Esophagus muscularis mucosa (tissue), 4 donors: ENCODE measurements around the gene NOL4. TPM values are rescaled to one million over a fixed set of nuclear protein-coding genes. Genes with fewer than 3 reads are reported as not detected.

Experiments
- DNase-seq: peaks from one replicate; pipeline ENCODE4 v3.0.0-alpha.2; 2017; ENCODE audit errors: extremely low spot score
- H3K27ac ChIP-seq, 4 donors: fragments of 200-600 bp; sonication (generic); replicated peaks in 1 of 4; 1 replicate in 3 of 4; 2 replicates in 1 of 4; pipeline ENCODE4 v1.5.1; 2016 to 2019; ENCODE audit warnings: mild to moderate bottlenecking in 1 of 4
- H3K27me3 ChIP-seq, 4 donors: fragments of 200-600 bp; sonication (generic); one replicate each; pipeline versions ENCODE4 v1.5.1 to v1.6.0; 2016 to 2019
- H3K36me3 ChIP-seq, 4 donors: fragments of 200-600 bp; sonication (generic); one replicate each; pipeline ENCODE4 v1.5.1; 2016 to 2019
- H3K4me1 ChIP-seq, 4 donors: fragments of 200-600 bp; sonication (generic); one replicate each; pipeline ENCODE4 v1.5.1; 2016 to 2019
- H3K4me3 ChIP-seq, 4 donors: fragments of 200-600 bp; sonication (generic); 1 replicate in 2 of 4; 2 replicates in 2 of 4; pipeline ENCODE4 v1.5.1; 2016 to 2019; ENCODE audit warnings: mild to moderate bottlenecking in 4 of 4, moderate library complexity in 1 of 4
- H3K9me3 ChIP-seq, 4 donors: fragments of 200-600 bp; sonication (generic); 1 replicate in 3 of 4; 2 replicates in 1 of 4; pipeline ENCODE4 v1.5.1; 2016 to 2019
- CTCF ChIP-seq, 3 experiments: fragments of 200-600 bp in 2 of 3; fragments of 450-650 bp in 1 of 3; sonication (generic) in 2 of 3; IDR thresholded peaks; one replicate each; pipeline ENCODE4 v1.5.1; 2017 to 2019; ENCODE audit warnings: antibody characterized with exemption in 3 of 3, mild to moderate bottlenecking in 2 of 3, moderate library complexity in 1 of 3
- EP300 ChIP-seq: sonication (generic); formaldehyde crosslinking; IDR thresholded peaks from one replicate; pipeline ENCODE4 v1.6.1; 2017; ENCODE audit warnings: antibody characterized with exemption
- POLR2A ChIP-seq: fragments of 450-650 bp; IDR thresholded peaks from one replicate; pipeline ENCODE4 v1.6.1; 2017; ENCODE audit warnings: antibody characterized with exemption, moderate library complexity, mild to moderate bottlenecking, low read depth
- POLR2AphosphoS5 ChIP-seq, 2 donors: sonication (generic); formaldehyde crosslinking; IDR thresholded peaks; one replicate each; pipeline ENCODE4 v1.6.1; 2017; ENCODE audit warnings: antibody characterized with exemption in 2 of 2
- WGBS: methylation state at CpG from one replicate; pipeline ENCODE4 v1.1.5; 2018; 5-methylcytosine and 5-hydroxymethylcytosine counted together
- intact Hi-C: fragments of 100-400 bp; cut with DNase I; formaldehyde crosslinking; loops from one replicate; pipeline ENCODE4 v1.15.1; 2023
- total RNA-seq, 4 donors: library from RNA; depleted of rRNA; stranded (reverse); fragments of >200 nt; gene quantifications; one replicate each; pipeline versions ENCODE4 v1.1.0 to v1.2.1, GENCODE V29; 2016

NOL4 gene
- total RNA-seq, 4 donors from 2014 or later: not detected

DNA sequence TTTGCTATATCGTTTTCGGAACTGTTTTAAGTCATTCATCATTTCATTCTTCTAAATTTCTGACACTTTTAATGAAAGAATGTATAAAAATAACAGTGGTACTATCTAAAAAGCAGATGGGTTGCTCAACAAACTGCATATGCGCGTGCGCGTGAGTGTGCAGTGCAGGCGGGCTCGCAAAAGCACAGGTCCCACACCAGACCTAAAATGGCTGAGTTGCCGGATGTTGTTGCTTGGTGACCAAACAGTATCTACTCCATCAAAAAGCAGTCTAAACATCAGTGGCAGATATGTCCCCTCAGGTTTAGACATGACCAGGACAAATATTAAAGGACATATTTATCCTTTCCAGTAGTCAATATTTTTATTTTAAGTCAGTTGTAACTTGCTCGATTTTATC lies 5.1 kb downstream of the NOL4 start:
- intact Hi-C loops: no loop called here
- peaks cover 18 to 31% (median 30%) of the 10 kb centered on the region in 4 donors for H3K4me1 ChIP-seq
- 89% methylated on average over 10 of the region's 10 CpGs for WGBS
- H3K27me3 ChIP-seq: peaks cover 6 to 49% (median 21%) of the 10 kb centered on the region in 4 donors
- H3K9me3 ChIP-seq: no peaks in the 10 kb centered on the region
- H3K4me3 ChIP-seq: no peak overlapping the region
- H3K36me3 ChIP-seq: no peaks in the 10 kb centered on the region
- no peak for DNase-seq
- TF ChIP-seq EP300 (no peak), POLR2A (no peak), POLR2AphosphoS5 (IDR thresholded peaks at IDR 0.05) (no peak), CTCF (IDR thresholded peaks at IDR 0.05) (no peak)
- H3K27ac ChIP-seq: no peak overlapping the region

- Histone ChIP-seq H3K36me3 (no peaks in the 10 kb centered on the region), H3K4me3 (no peak overlapping the region), H3K4me1 (no peaks in the 10 kb centered on the region), H3K9me3 (no peaks in the 10 kb centered on the region), H3K27me3 (no peaks in the 10 kb centered on the region), H3K27ac (no peak overlapping the region)
- no peak for DNase-seq
- WGBS: 55% methylated on average over 1 of the region's 1 CpG
- intact Hi-C loops: no loop called here
- no peak for TF ChIP-seq EP300
- no peak for TF ChIP-seq POLR2AphosphoS5 (IDR thresholded peaks at IDR 0.05)
- TF ChIP-seq CTCF (IDR thresholded peaks at IDR 0.05): no peak
- no peak for TF ChIP-seq POLR2A
Measured at GRCh38 chr18:34212511-34212910, 12.2 kb downstream of the NOL4 start.

DNA sequence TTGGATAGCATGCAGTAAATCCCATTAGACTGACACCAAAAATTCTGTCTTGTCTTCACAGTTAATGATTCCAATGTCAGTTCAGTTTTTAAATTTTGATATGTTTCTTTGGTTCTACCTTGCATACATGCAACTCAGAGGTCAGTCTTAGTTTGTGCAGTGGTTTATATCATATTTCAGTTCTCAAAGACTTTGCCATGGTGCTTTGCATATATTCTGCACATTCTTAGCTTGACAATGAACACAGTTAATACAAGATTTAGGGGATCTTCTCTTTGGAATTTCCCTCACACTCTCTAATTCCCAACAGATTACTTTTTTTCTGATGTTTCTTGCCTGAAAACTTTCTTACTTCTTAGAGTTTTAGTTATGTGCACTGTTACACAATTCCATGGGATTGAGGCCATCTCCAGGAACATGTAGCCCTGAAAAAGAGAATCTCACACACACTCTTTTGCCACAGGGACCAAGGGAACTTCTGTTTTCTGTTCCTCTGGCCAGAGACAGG lies 17.3 kb downstream of the NOL4 start:
- no peak for TF ChIP-seq EP300
- no peak for TF ChIP-seq POLR2A
- TF ChIP-seq POLR2AphosphoS5 (IDR thresholded peaks at IDR 0.05): no peak
- TF ChIP-seq CTCF (IDR thresholded peaks at IDR 0.05): no peak
- Histone ChIP-seq H3K9me3 (no peaks in the 10 kb centered on the region), H3K4me1 (no peaks in the 10 kb centered on the region), H3K27ac (no peak overlapping the region), H3K27me3 (no peaks in the 10 kb centered on the region), H3K36me3 (no peaks in the 10 kb centered on the region), H3K4me3 (no peak overlapping the region)
- no peak for DNase-seq
- intact Hi-C loops: no loop called here

- intact Hi-C loops: no loop called here
- H3K4me1 ChIP-seq: no peaks in the 10 kb centered on the region
- H3K36me3 ChIP-seq: no peaks in the 10 kb centered on the region
- 85% methylated on average over 2 of the region's 2 CpGs for WGBS
- no peak overlapping the region for H3K27ac ChIP-seq
- no peaks in the 10 kb centered on the region for H3K9me3 ChIP-seq
- H3K4me3 ChIP-seq: no peak overlapping the region
- TF ChIP-seq CTCF (IDR thresholded peaks at IDR 0.05) (no peak), POLR2AphosphoS5 (IDR thresholded peaks at IDR 0.05) (no peak), EP300 (no peak), POLR2A (no peak)
- DNase-seq: no peak
- H3K27me3 ChIP-seq: no peaks in the 10 kb centered on the region
Measured at GRCh38 chr18:34203866-34204265, 20.8 kb downstream of the NOL4 start.

DNA sequence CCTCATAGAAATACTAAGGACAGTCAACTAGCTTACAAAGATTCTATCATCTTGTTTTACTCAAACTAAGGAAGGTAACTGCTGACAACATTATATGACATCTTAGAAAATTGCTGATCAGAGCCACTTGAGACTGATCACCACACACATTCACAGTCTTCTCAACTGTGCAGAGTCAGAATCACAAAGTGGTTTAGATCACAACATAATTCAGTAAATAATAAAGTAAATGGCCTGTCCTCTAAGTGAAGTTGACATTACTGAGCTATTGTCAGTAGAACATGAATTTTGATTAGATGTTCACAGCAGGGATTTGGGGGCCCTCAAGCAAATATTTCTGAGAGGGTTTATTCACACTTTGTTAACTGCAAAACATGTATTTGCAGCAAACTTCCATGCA lies 28.5 kb downstream of the NOL4 start:
- no peak for DNase-seq
- H3K36me3 ChIP-seq: no peaks in the 10 kb centered on the region
- H3K27me3 ChIP-seq: no peaks in the 10 kb centered on the region
- no peaks in the 10 kb centered on the region for H3K4me1 ChIP-seq
- TF ChIP-seq POLR2AphosphoS5 (IDR thresholded peaks at IDR 0.05): no peak
- no peak for TF ChIP-seq CTCF (IDR thresholded peaks at IDR 0.05)
- no peak for TF ChIP-seq EP300
- no peak for TF ChIP-seq POLR2A
- no peak overlapping the region for H3K27ac ChIP-seq
- intact Hi-C loops: no loop called here
- H3K9me3 ChIP-seq: peaks cover 0 to 4% (median 0%) of the 10 kb centered on the region in 4 donors
- H3K4me3 ChIP-seq: no peak overlapping the region
